AG04449 (cell line): Measurements from ENCODE around the gene ASCL2.

Experiments
- CTCF ChIA-PET: fragments of 350-600 bp; formaldehyde crosslinking; extraction: SDS; loops from one replicate; lab custom pipeline; 2021; ENCODE audit warnings: antibody characterized with exemption; lab: Yijun Ruan, JAX
- POLR2A ChIA-PET: fragments of 400-600, 350-600 bp; formaldehyde crosslinking; extraction: SDS; loops from one replicate; lab custom pipeline; 2020; ENCODE audit warnings: antibody characterized with exemption, inconsistent platforms; lab: Yijun Ruan, JAX
- DNase-seq: peaks from one replicate; pipeline ENCODE4 v3.0.0-alpha.2; 2010; ENCODE audit warnings: low read depth, low spot score
- H3K4me3 ChIP-seq: 2 replicates; pipeline ENCODE4 v1.5.1; 2011; ENCODE audit warnings: low read depth, mild to moderate bottlenecking, control low read depth, low read length
- TF ChIP-seq, protein P1 (sequence below): IDR thresholded peaks from one replicate; pipeline ENCODE4 v1.5.1; 2011; ENCODE audit warnings: mild to moderate bottlenecking, moderate library complexity, low read length, control low read depth, inconsistent platforms; ENCODE audit not compliant: insufficient read depth; ENCODE audit errors: missing control alignments

Gene ASCL2, protein sequence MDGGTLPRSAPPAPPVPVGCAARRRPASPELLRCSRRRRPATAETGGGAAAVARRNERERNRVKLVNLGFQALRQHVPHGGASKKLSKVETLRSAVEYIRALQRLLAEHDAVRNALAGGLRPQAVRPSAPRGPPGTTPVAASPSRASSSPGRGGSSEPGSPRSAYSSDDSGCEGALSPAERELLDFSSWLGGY

DNA sequence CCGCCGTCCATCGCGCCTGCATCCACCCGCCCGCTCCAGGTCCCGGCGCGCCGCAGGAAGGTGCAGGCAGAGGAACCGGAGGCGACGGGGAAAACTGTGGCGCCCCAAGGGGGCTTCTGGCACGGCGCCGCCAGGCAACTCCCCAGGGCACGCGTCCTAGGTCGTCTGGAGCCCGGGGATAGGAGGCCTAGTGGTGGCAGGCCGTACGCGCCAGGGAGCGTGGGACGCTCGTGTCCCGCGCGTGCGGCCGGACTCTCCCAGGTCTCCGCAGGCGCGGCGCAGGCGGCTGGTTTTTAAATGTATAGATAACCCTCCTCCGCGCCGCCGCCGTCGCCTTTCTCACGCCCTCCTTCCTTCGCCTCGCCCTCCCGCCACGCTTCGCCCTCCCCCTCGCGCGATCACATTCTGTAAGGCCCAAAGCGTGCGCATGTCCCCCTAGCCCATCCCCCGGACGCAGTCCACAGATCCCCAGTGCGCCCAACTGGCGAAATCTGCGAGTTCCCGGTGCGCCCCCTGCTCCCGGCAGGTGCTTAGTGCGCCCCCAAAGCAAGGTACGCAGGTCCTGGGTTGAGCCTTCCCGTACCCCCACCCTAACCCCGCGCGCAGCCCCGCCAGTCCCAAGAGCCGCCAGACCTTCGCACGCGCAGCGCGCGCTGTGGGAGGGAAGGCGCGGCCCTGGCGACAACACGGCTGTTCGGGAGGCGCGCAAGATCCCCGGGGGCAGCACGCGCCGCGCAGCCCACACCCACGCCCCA, at the start of gene ASCL2:
Gene ASCL2 (minus strand): TSS at position 267 of the 755 bp plus-strand sequence. CDS start 256 bp downstream, at position 11.
- DNase-seq = no peak
- POLR2A ChIA-PET = no interaction called here
- CTCF ChIA-PET = no interaction called here
- no peak within 1 kb of the TSS; the same call in 1 of the 2 replicates for H3K4me3 ChIP-seq
- TF ChIP-seq, protein P1, sequence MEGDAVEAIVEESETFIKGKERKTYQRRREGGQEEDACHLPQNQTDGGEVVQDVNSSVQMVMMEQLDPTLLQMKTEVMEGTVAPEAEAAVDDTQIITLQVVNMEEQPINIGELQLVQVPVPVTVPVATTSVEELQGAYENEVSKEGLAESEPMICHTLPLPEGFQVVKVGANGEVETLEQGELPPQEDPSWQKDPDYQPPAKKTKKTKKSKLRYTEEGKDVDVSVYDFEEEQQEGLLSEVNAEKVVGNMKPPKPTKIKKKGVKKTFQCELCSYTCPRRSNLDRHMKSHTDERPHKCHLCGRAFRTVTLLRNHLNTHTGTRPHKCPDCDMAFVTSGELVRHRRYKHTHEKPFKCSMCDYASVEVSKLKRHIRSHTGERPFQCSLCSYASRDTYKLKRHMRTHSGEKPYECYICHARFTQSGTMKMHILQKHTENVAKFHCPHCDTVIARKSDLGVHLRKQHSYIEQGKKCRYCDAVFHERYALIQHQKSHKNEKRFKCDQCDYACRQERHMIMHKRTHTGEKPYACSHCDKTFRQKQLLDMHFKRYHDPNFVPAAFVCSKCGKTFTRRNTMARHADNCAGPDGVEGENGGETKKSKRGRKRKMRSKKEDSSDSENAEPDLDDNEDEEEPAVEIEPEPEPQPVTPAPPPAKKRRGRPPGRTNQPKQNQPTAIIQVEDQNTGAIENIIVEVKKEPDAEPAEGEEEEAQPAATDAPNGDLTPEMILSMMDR = no peak

DNA sequence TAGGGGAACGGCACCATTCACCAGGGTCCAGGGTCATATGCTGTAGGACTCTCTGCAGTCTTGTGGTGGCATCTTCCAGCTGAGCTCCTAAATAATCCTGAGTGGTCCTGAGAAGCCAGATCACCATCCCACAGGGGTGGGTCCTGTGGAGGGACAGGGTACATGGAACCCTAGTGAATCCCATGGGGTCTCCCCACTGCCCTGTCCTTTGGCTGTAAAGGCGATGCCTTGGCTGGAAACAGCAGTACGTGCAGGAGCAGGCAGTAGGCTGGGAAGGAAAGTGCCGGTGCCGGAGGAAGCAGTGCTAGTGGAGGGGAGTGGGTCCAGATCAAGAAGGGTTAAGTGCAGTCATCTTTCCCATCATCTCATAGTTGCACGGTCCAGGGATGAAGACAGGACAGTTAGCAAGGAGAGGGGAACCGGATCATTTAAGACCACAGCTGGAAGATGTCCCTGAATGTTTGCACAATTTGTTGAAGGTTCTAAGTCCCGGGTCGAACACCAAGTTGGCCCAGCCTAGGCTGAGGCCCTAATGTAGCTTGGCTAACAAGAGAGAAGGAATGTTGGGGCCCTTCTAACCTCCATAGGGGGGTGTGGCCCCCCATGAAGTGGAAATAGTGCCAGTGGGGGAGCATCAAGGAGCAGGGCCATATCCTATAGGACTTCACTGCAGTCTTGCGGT, 49.5 kb upstream of the ASCL2 start:
- no peak for DNase-seq
- ChIA-PET CTCF (no interaction called here), POLR2A (no interaction called here)
- no peak overlapping the region for H3K4me3 ChIP-seq
- TF ChIP-seq, protein P1 = no peak

DNA sequence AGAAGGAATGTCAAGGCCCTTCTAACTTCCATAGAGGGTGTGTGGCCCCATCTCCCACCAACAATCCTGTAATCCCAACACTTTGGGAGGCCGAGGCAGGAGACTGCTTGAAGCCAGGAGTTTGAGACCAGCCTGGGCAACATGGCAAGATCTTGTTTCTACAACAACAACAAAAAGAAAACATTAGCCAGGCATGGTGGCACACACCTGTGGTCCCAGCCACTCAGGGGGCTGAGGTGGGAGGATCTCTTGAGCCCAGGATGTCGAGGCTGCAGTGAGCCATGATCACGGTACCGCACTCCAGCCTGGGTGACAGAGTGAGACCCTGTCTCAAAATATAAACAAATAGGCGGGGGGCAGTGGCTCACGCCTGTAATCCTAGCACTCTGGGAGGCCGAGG, 48.3 kb upstream of the ASCL2 start:
- CTCF ChIA-PET = interaction anchor here (1.1 kb wide), 1 partner anchor 14 kb away, joined by 3 read pairs; no protein-coding TSS in a partner anchor
- POLR2A ChIA-PET = no interaction called here
- no peak for DNase-seq
- TF ChIP-seq, protein P1 = no peak
- no peak overlapping the region for H3K4me3 ChIP-seq

DNA sequence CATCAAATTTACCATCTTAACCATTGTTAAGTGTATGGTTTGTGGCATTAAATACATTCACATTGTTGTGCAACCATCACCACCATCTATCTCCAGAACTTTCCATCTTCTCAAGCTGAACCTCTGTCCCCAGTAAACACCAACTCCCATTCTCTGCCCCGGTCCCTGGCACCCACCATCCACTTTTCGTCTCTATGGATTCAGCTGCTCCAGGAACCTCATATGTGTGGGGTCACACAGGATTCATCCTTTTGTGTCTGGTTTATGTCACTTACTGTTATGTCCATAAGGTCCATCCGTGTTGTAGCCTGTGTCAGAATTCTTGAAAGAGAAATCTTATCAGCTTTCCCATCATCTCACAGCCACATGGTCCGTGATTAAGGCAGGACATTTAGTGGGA, 47.7 kb upstream of the ASCL2 start:
- H3K4me3 ChIP-seq = no peak overlapping the region
- no peak for DNase-seq
- CTCF ChIA-PET = interaction anchor here (1.1 kb wide), 1 partner anchor 13 kb away, joined by 3 read pairs; no protein-coding TSS in a partner anchor
- POLR2A ChIA-PET = no interaction called here
- TF ChIP-seq, protein P1 = no peak

DNA sequence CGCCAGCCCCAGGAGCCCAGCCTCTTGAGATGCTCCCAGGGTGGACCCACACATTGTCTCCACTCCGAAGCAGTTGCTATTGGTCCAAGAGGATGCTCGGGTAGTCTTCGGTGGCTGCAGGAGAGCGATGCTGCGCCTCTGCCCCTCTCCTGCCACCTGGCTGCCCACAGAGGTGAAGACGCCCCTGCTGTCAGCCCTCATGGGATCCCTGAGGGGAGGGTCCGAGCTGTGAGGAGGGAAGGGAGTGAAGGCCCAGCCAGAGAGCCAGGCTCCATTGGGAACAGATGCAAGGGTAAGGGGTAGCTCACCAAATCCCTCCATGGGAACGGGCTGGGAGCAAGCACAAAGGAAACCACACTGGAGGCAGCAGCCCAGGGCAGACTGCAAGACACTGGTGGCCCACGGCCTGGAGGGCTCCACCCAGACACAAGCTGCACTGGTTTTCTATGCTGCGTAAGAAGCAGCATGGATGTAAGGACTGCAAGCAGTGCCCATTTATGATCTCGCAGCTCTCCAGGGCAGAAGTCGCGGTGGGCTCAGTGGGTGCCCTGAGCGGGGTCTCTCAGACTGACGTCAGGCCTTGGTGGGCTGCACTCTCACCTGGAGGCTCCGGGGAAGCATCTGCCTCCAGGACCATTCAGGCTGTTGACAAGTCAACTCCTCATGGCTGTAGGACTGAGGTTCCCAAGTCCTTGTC, 47.1 kb upstream of the ASCL2 start:
- H3K4me3 ChIP-seq = no peak overlapping the region
- DNase-seq = no peak
- TF ChIP-seq, protein P1 = no peak
- ChIA-PET CTCF (interaction anchor here (1.1 to 2.4 kb wide), 3 partner anchors 12 to 570 kb away, joined by 3 to 12 read pairs (median 3); no protein-coding TSS in a partner anchor), POLR2A (no interaction called here)
